IMR-90 (cell line): Measurements from ENCODE around the gene DTX3. TPM values are rescaled to one million over a fixed set of nuclear protein-coding genes. Genes with fewer than 3 reads are reported as not detected.
"Not testable (repeated sequence)": the region's sequence is repeated elsewhere in the genome, so short reads cannot be mapped to it uniquely, and the experiment has no call there.

Experiments used
- ATAC-seq: fragments of 200-7000 bp; cut with Tn5 transposase; 2 replicates; pipeline ENCODE4 v1.9.1; 2020; ENCODE audit warnings: low read depth, mild to moderate bottlenecking, moderate library complexity
- BruUV-seq: library from RNA; stranded (reverse); fragments of 400-500 nt; replicated peaks from 2 replicates; lab custom pipeline; 2021; lab: Mats Ljungman, UMichigan
- CTCF ChIA-PET: fragments of 300-600 bp; formaldehyde crosslinking; extraction: SDS; loops from one replicate; lab custom pipeline; 2021; ENCODE audit warnings: antibody characterized with exemption; lab: Yijun Ruan, JAX
- POLR2A ChIA-PET: fragments of 300-600 bp; sonication (Branson Sonifier 250); formaldehyde crosslinking; loops from one replicate; lab custom pipeline; 2022; ENCODE audit warnings: antibody characterized with exemption; ENCODE audit not compliant: unreplicated experiment; lab: Charles Lee
- DNase-seq: peaks from one replicate; pipeline ENCODE4 v3.0.0; 2013
- H2AFZ ChIP-seq: replicated peaks from 2 replicates; pipeline ENCODE3; 2013; ENCODE audit warnings: low read length, mild to moderate bottlenecking; ENCODE audit not compliant: poor library complexity
- H2AK5ac ChIP-seq: 2 replicates; pipeline ENCODE4 v1.6.1; 2013; ENCODE audit warnings: low read depth, low read length, inconsistent platforms
- H2AK9ac ChIP-seq: replicated peaks from 2 replicates; pipeline ENCODE3; 2013; ENCODE audit warnings: mild to moderate bottlenecking, low read depth, low read length, moderate library complexity; ENCODE audit not compliant: poor library complexity
- H2BK120ac ChIP-seq: 2 replicates; pipeline ENCODE4 v1.6.1; 2013; ENCODE audit warnings: low read depth, low read length, inconsistent platforms
- H2BK15ac ChIP-seq: 3 replicates; pipeline ENCODE4 v1.6.1; 2013; ENCODE audit warnings: low read depth, low read length, inconsistent platforms
- H2BK20ac ChIP-seq: 2 replicates; pipeline ENCODE4 v1.6.1; 2013; ENCODE audit warnings: low read depth, mild to moderate bottlenecking, inconsistent platforms, low read length, moderate library complexity
- H2BK5ac ChIP-seq: 2 replicates; pipeline ENCODE4 v1.6.1; 2013; ENCODE audit warnings: mild to moderate bottlenecking, low read depth, low read length, inconsistent platforms; ENCODE audit not compliant: poor library complexity, severe bottlenecking
- H3K14ac ChIP-seq: replicated peaks from 2 replicates; pipeline ENCODE4 v1.6.1; 2013; ENCODE audit warnings: low read depth, low read length, inconsistent platforms
- H3K18ac ChIP-seq: 2 replicates; pipeline ENCODE4 v1.6.1; 2013; ENCODE audit warnings: low read depth, low read length, control low read depth
- H3K23ac ChIP-seq: 2 replicates; pipeline ENCODE4 v1.6.1; 2013; ENCODE audit warnings: low read depth, low read length, inconsistent platforms
- H3K27ac ChIP-seq: 2 replicates; pipeline ENCODE4 v1.5.1; 2013; ENCODE audit warnings: mild to moderate bottlenecking, control low read depth, low read length; ENCODE audit not compliant: insufficient read depth
- H3K27me3 ChIP-seq: 2 replicates; pipeline ENCODE4 v1.6.1; 2013; ENCODE audit warnings: low read length; ENCODE audit not compliant: control insufficient read depth, insufficient read depth
- H3K36me3 ChIP-seq: 2 replicates; pipeline ENCODE4 v1.6.1; 2013; ENCODE audit warnings: low read length, mixed read lengths; ENCODE audit not compliant: control insufficient read depth, insufficient read depth
- H3K4ac ChIP-seq: 2 replicates; pipeline ENCODE4 v1.6.1; 2013; ENCODE audit warnings: low read depth, low read length, inconsistent platforms
- H3K4me1 ChIP-seq: 2 replicates; pipeline ENCODE4 v1.6.1; 2013; ENCODE audit warnings: low read length, mixed read lengths; ENCODE audit not compliant: control insufficient read depth, insufficient read depth
- H3K4me2 ChIP-seq: 2 replicates; pipeline ENCODE4 v1.6.1; 2013; ENCODE audit warnings: low read depth, mild to moderate bottlenecking, control low read depth, low read length, moderate library complexity
- H3K4me3 ChIP-seq: 2 replicates; pipeline ENCODE4 v1.5.1; 2013; ENCODE audit warnings: low read depth, mild to moderate bottlenecking, control low read depth, low read length, moderate library complexity; ENCODE audit not compliant: insufficient read depth
- H3K56ac ChIP-seq: 2 replicates; pipeline ENCODE4 v1.6.1; 2013; ENCODE audit warnings: low read length, inconsistent platforms; ENCODE audit not compliant: insufficient read depth; ENCODE audit errors: extremely low read depth
- H3K79me1 ChIP-seq, 2 experiments: 2 replicates each; pipeline ENCODE4 v1.6.1; 2013; ENCODE audit warnings: low read length in 2 of 2, inconsistent platforms in 1 of 2, low read depth in 1 of 2
- H3K9ac ChIP-seq: 2 replicates; pipeline ENCODE4 v1.6.1; 2013; ENCODE audit warnings: low read depth, low read length, control low read depth
- H3K9me1 ChIP-seq: 2 replicates; pipeline ENCODE4 v1.6.1; 2013; ENCODE audit warnings: low read length, inconsistent platforms; ENCODE audit not compliant: insufficient read depth
- H3K9me3 ChIP-seq: 2 replicates; pipeline ENCODE4 v1.6.1; 2013; ENCODE audit warnings: low read length; ENCODE audit not compliant: control insufficient read depth, insufficient read depth
- H4K20me1 ChIP-seq: 2 replicates; pipeline ENCODE4 v1.6.1; 2013; ENCODE audit warnings: low read length, inconsistent platforms; ENCODE audit not compliant: insufficient read depth
- H4K5ac ChIP-seq: 2 replicates; pipeline ENCODE4 v1.6.1; 2013; ENCODE audit warnings: mild to moderate bottlenecking, low read depth, low read length, control low read depth
- H4K8ac ChIP-seq, 2 experiments: 2 replicates each; pipeline ENCODE4 v1.6.1; 2013; ENCODE audit warnings: low read depth in 2 of 2, low read length in 2 of 2, control low read depth in 1 of 2, inconsistent platforms in 1 of 2
- H4K91ac ChIP-seq: 2 replicates; pipeline ENCODE4 v1.6.1; 2013; ENCODE audit warnings: low read depth, low read length, inconsistent platforms; ENCODE audit not compliant: insufficient read depth
- CEBPB ChIP-seq: IDR thresholded peaks from 2 replicates; pipeline ENCODE4 v1.6.1; 2012; ENCODE audit warnings: low read depth, low read length, improper control_type of control experiment
- CHD1 ChIP-seq: IDR thresholded peaks from 2 replicates; pipeline ENCODE4 v1.6.1; 2012; ENCODE audit warnings: low read depth, low read length, improper control_type of control experiment
- FOS ChIP-seq: fragments of 150-350 bp; IDR thresholded peaks from 2 replicates; pipeline ENCODE4 v1.6.1; 2016; ENCODE audit warnings: low read depth, low read length
- MAFK ChIP-seq: IDR thresholded peaks from 2 replicates; pipeline ENCODE4 v1.6.1; 2012; ENCODE audit warnings: low read depth, low read length, improper control_type of control experiment
- RAD21 ChIP-seq: IDR thresholded peaks from 2 replicates; pipeline ENCODE4 v1.6.1; 2012; ENCODE audit warnings: low read length, improper control_type of control experiment
- WGBS, 2 experiments: methylation state at CpG; one replicate each; pipeline versions ENCODE4 v1.1.5 to v1.1.7; 2013; ENCODE audit warnings: missing lambda C conversion rate in 2 of 2; ENCODE audit not compliant: insufficient read length in 1 of 2; ENCODE audit errors: extremely low coverage in 2 of 2; 5-methylcytosine and 5-hydroxymethylcytosine counted together
- dilution Hi-C: fragments of 300-500 bp; cut with HindIII; formaldehyde crosslinking; loops from one replicate; pipeline ENCODE4 v1.14.3; 2018; ENCODE audit warnings: low sequenced_read_pairs; ENCODE audit not compliant: unreplicated experiment
- in situ Hi-C: fragments of 300-500 bp; cut with MboI; formaldehyde crosslinking; loops from 3 replicates; pipeline ENCODE4 v1.14.3; 2019; ENCODE audit warnings: low sequenced_read_pairs, inconsistent platforms, mixed read lengths
- intact Hi-C: fragments of 100-400 bp; cut with micrococcal nuclease; formaldehyde crosslinking; loops from 2 replicates; pipeline ENCODE4 v1.10.0; 2022
- polyA plus RNA-seq, 3 experiments: library from polyadenylated mRNA; depleted of rRNA; stranded (reverse); fragments of >200 nt; gene quantifications; 2 replicates each; pipeline ENCODE4 v1.2.3, GENCODE V29; 2012; ENCODE audit warnings: low replicate concordance in 1 of 3
- total RNA-seq: library from RNA; depleted of rRNA; stranded (reverse); fragments of >200 nt; gene quantifications from 2 replicates; pipeline ENCODE4 v1.2.3, GENCODE V29; 2012

Gene DTX3
- total and polyA plus RNA-seq, 2 of the 4 experiments (the other 2 are of a cell fraction) = 2.9 to 14.6 TPM

GRCh38 chr12:57655541-57656240, 51.1 kb downstream of the DTX3 start:
- in situ Hi-C loops = no loop called here
- no peaks in the 10 kb centered on the region for H3K9me1 ChIP-seq
- ATAC-seq = no peak
- no peak overlapping the region for H2AK5ac ChIP-seq
- H3K14ac ChIP-seq = no peak overlapping the region
- no peak overlapping the region for H4K5ac ChIP-seq
- no peak overlapping the region for H4K8ac ChIP-seq
- H2BK5ac ChIP-seq = no peak overlapping the region
- no peak overlapping the region for H2BK120ac ChIP-seq
- H3K27ac ChIP-seq = no peak overlapping the region
- ChIA-PET CTCF (no interaction called here), POLR2A (no interaction called here)
- H4K20me1 ChIP-seq = no peaks in the 10 kb centered on the region
- no peaks in the 10 kb centered on the region for H3K4me1 ChIP-seq
- BruUV-seq = no TSS peak
- peaks cover 5% of the 10 kb centered on the region; the same call in 1 of the 2 replicates for H3K27me3 ChIP-seq
- H3K4me2 ChIP-seq = no peak overlapping the region
- no peak for TF ChIP-seq FOS
- TF ChIP-seq MAFK = no peak
- TF ChIP-seq CHD1 = no peak
- TF ChIP-seq CEBPB = no peak
- no peak for TF ChIP-seq RAD21
- DNase-seq = no peak
- no peak overlapping the region for H2BK15ac ChIP-seq
- H3K23ac ChIP-seq = no peak overlapping the region
- H2AK9ac ChIP-seq = no peak overlapping the region
- H3K9ac ChIP-seq = no peak overlapping the region
- no peak overlapping the region for H2AFZ ChIP-seq
- no peak overlapping the region for H3K56ac ChIP-seq
- no peaks in the 10 kb centered on the region for H3K36me3 ChIP-seq
- 0 out of 2 replicates have a peak, but pooled peaks cover 4% of the 10 kb centered on the region for H3K9me3 ChIP-seq
- no peaks in the 10 kb centered on the region for H3K79me1 ChIP-seq
- dilution Hi-C loops = loop anchor here (25.0 kb wide), 1 partner anchor 93 kb away; the partner anchor contains the start of gene KIF5A
- H2BK20ac ChIP-seq = no peak overlapping the region
- no peak overlapping the region for H4K91ac ChIP-seq
- no peak overlapping the region for H3K4me3 ChIP-seq
- H3K4ac ChIP-seq = no peak overlapping the region
- intact Hi-C loops = no loop called here
- 80% methylated on average over 5 of the region's 23 CpGs; no CpG with 5 or more reads in 1 of the 2 experiments for WGBS, 2 experiments
- no peak overlapping the region for H3K18ac ChIP-seq

GRCh38 chr12:57656408-57656807, 51.8 kb downstream of the DTX3 start:
- H2BK5ac ChIP-seq, H2BK15ac ChIP-seq, H2AFZ ChIP-seq, H3K9ac ChIP-seq, H2AK9ac ChIP-seq, H2BK120ac ChIP-seq, H4K91ac ChIP-seq, DNase-seq, in situ Hi-C loops, H3K23ac ChIP-seq, H2BK20ac ChIP-seq, H3K4me1 ChIP-seq, H3K4ac ChIP-seq, H3K9me1 ChIP-seq, H3K79me1 ChIP-seq, intact Hi-C loops, H4K20me1 ChIP-seq, H3K14ac ChIP-seq, H2AK5ac ChIP-seq, H4K5ac ChIP-seq, BruUV-seq, H3K4me3 ChIP-seq, H3K36me3 ChIP-seq, ATAC-seq, H3K27me3 ChIP-seq, H3K56ac ChIP-seq, H3K18ac ChIP-seq, H3K27ac ChIP-seq, POLR2A ChIA-PET, H4K8ac ChIP-seq, H3K4me2 ChIP-seq, CTCF ChIA-PET, H3K9me3 ChIP-seq: not testable (repeated sequence)
- WGBS, 2 experiments = no CpG with 5 or more reads among the region's 4 CpGs
- dilution Hi-C loops = loop anchor here (25.0 kb wide), 1 partner anchor 94 kb away; the partner anchor contains the start of gene KIF5A
